GM19099 (cell line): ENCODE results near the gene DACH1.

Source experiments
- POLR2A ChIP-seq: IDR thresholded peaks from 3 replicates; pipeline ENCODE4 v1.6.1; 2011; ENCODE audit warnings: low read depth; ENCODE audit not compliant: insufficient read length; ENCODE audit errors: extremely low read depth

The DACH1 gene

DNA sequence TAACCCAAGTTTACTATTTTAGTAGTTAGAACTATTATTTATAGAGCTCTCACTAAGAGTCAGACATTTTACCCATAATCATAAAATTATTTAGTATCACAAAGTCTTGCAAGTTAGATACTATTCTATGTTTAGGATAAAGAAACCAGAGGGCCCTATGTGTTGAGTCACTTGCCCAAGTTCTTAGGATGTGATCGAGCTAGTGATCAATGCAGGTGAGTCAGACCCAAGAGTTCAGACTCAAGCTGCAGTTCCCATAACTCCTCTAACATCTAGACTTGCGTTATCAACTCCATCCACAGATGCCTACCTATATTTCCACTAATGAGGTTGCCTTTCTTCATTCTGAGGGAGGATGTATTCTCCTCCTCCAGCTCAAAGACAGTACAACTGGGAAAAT is 53.8 kb downstream of the DACH1 start:
- no peak for TF ChIP-seq POLR2A

DNA sequence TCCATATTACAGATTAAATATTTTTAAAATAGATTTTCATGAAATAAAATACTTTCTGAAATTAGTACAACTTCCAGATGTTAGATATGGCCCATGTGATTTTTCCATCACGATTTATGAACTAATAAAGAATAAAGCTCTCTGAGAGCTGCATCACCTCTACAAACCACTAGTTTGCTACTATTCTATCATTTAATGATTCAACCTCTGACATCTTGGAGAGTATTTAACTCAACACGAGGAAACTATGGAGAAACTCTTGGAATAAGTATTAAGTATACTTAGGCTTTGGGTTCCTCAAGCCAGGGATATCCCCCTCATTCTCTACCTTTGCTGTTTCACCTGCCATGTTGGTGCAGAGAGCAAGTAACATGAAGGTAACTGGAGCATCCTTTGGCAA is 55.7 kb downstream of the DACH1 start:
- TF ChIP-seq POLR2A, result no peak

DNA sequence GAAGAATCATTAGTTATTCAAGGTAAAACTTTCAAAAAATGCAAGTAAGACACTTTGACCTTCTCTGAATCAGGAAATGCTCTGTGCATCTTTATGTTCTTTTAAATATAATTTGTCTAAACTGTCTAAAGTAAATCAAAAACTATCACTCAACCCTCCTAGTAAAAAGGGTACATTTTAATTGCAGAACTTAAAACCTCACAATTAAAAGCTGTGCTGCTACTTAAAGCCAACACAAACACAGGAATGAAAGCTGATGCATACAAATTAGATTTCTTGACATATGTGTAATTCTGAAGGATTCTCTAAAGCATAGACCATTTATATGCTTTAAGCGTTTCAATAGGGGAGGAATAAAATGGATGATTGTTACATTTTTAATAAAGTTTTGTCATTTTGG is 58.3 kb downstream of the DACH1 start:
- no peak for TF ChIP-seq POLR2A

DNA sequence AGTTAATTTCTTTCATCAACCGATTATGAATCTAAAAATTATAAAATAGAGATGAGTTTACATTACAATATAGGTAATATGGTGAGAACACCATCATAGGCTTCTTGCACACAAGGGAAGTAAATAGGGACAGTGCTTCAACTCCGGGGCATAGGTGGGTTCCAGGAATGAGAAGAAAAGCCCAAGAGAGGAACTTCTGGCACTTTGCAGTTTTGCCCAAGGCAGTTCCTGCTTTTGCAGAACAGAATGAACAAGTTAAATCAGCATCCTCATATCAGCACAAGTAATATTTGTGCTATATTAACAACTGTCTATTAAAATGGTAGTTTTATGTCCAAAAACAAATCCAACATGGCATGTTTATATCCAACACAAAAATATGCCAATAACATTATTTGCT is 60.1 kb downstream of the DACH1 start:
- TF ChIP-seq POLR2A, result no peak

DNA sequence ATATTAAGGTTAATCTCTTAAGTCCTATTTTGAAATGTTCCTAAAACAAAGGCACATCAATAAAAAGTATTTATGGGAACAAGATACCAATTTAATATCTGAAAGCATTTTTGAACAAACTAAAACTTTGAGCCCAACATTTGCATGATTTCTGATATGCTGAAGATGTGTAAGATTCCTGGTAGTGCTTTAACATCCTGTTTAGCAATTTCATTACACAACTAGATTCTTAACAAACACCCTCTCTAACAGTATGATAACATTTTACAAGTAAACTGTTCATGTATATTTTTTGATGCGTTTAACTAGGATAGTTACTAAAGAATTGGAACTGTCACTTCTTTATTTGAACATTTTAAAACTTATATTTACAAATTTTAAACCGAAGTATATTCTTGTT is 63.9 kb downstream of the DACH1 start:
- no peak for TF ChIP-seq POLR2A

DNA sequence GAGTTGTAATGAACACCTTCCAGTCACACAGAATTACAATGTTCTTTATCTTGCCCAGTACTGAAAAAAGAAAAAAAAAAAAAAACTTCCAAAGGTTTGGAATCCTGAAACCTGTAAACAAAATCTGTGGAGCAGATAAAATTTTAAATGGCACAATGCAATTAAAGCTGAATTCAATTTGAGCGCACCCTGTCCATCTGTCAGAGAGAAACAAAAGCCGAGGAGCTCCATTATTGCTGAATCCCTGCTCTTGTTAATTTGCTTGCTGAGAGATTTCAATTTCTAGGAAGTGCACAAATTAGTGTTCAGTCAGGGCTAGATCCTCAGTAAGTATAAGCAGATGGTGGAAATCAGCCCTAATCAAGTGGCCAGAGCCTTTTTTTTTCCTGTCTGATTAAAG is 65.2 kb downstream of the DACH1 start:
- no peak for TF ChIP-seq POLR2A

DNA sequence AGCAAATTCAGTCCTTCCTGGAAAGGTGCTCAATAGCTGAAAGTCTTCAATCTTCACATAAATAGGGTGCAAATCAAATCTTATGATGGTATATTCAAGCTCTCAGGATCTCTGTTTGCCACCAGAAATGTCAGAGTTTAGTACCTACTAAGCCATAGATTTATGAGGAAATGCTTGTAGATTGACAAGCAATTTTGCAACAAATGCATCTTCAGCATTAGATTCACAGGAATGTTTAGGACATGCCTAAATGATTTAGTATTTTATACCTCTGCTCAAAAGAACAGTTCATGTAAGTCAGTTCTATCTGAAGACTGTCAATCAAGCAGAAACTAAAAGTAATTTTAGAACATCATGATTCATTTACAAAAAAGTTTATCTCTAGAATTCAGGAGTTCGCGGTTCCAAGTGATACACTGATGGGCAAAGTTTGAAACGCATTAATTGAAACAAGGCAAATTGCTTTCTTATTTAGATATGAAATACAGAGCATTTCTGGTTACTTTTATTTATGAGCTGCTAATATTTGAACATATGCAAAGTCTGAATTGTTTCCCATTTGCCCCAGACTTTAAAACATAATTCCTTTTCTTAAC is 65.7 kb downstream of the DACH1 start:
- no peak for TF ChIP-seq POLR2A

DNA sequence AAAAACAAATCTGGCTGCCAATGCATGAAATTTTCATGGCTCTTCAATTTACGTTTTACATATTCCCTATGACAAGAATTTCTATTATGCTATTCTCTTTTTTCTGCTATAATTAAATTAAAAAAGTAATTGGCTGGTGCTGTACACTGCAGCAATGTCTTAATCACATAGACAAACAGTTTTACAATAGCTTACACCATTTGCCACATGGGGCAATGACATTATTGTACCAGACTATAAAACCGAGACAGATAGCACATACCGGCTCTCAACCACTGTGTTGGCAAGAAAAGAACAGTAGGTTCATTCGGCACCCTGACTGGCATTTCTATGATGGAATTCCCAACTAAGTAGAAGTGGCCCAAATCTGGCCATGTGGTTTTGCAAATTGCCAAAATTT is 67.7 kb downstream of the DACH1 start:
- no peak for TF ChIP-seq POLR2A

DNA sequence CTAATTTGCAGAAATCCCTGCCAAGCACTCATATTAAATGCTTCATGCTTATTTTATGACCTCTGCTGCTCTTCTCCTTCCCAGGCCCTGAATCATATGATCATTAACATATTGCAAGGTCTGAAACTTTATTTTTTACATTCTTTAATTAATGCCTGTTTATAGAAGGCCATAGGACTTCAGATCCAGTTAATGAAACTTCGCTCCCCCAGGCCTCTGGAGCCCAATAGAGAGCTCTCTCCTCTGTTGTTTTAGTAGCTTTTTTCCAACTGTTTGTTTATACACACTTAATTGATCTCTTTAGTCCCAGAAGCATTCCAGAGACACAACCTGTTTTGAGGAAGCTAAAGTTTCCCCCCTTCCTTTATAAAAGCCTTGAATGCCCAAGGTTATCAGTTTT is 68.3 kb downstream of the DACH1 start:
- no peak for TF ChIP-seq POLR2A

DNA sequence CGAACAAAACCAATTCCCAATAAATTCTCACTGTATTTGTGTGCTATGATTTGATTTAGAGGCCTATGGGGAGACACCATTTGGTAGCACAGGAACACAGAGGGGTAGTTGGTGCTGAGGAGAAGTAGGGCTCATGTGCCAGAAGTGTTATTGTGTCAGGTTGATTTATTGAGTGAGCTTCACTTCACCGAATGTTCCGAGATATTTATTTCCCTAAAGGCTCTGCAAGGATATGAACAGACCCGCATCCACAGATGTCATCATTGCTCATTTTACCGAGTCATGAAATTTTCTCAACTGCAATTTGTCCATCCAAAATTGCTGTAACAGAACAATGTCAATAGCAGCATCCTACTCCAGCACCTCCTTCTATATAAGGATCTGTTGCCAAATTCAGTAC is 69.5 kb downstream of the DACH1 start:
- TF ChIP-seq POLR2A, result no peak

DNA sequence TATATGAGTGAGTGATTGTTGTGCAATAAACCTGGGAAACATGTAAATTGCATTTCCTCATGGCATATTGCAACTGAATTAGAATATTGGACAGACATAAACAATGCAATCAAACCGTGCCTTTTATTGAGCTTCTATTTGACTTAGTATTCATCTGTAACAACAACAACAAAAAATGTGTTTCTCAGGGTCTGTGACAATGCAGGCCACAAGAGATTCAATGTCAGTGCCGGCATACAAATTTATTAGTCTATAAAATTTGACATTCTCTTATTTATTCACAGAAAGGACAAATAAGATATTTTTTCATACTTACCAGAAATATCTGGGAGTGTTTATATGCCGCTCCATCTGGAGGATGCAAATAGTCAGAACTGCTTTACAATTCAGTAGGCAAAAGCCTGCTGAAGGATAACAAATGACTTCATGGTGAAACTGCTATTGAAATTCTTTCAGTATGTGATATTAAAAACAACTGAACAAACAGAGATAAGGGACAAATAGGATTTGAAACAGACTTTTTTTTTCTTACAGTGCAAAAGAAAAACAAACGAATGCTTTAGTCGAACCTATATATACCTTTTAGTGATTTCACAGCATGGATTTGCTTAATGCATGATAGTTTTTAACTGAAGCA is 77.2 kb downstream of the DACH1 start:
- no peak for TF ChIP-seq POLR2A

DNA sequence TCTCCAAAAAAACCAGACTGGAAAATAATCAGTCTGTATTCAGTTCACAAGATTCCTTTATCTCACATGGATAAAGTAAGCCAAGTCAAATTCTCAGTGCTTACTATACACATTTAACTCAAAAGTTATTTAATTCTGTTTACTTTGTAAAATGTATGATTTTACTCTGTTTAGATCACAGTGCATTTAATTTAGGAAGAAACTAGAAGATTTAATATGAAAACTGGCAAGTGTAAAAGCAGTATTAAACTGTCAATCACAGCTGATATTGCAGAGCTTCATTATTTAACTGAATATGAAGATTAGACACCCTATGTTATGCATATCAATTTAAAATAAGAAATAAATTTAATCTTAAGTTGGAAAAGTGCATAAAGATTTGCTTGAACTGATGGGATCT is 78.0 kb downstream of the DACH1 start:
- no peak for TF ChIP-seq POLR2A

DNA sequence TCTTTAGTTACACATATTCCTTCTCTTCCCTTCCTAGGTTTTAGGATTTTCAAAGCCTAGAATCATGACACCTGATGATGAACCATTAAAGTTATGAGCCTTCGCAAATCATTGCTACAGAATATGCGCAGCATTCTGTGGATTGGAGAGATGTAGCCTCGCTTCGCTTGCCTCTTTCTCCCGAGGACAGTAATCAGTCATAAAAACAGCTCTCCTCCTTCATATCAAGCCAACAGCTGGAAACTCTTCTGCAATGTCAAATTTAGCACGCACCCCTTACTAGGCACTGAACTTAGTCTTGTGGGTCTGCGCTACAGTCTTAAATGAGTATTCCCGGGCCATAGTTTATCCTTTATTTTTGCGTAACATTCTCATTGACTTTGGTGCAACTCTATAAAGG is 79.6 kb downstream of the DACH1 start:
- TF ChIP-seq POLR2A, result no peak

DNA sequence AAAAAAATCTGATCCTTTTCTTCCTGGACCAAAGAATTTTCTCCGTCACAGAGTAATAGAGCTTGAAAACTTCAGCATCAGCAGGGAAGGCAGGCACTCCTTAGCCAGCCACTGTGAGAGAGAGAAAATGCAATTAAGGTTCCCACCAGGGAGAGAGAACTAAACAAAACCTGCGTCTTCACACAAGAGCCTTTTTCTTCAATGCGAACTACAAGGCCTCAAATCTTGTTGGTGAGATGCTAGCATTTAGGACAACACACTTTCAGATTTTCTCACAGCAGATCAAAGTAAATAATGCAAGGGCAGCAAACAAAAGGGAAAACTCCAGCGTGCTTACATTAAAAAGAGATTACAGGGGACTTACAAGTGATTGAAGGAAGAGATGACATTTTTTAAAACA is 80.1 kb downstream of the DACH1 start:
- TF ChIP-seq POLR2A, result no peak

DNA sequence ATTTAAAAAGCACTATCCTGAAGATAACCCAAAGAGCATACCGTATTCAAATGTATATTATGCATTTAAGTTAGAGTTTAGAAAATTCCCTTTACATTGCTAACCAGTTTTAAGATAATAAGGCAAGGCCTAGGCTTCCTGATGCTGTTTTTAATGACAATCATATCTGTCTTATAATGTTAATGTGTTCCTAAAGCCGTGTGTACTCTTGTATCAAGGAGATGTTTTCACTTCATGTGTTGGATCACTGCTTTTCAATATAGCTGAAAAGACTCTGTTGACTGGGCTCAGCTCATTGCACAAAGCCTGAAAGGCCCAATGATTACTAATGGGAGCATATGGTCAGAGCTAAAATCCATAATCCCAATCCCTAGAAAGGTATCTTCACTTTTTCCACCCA is 81.6 kb downstream of the DACH1 start:
- TF ChIP-seq POLR2A, result no peak

DNA sequence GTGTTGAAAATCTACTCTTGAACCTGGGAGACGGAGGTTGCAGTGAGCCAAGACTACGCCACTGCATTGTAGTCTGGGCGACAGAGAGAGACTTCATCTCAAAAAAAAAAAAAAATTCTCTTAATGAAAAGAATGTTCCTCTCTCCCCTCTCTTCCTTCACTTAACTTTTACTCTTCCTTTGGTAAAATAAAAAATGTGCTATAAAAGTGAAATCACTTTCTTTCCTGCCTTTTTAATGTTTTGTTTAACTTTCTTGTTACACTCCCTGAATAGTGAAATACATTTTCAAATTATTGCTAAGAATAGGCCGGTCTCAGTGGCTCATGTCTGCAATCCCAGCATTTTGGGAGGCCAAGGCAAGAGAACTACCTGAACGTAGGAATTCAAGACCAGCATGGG is 86.5 kb downstream of the DACH1 start:
- no peak for TF ChIP-seq POLR2A

DNA sequence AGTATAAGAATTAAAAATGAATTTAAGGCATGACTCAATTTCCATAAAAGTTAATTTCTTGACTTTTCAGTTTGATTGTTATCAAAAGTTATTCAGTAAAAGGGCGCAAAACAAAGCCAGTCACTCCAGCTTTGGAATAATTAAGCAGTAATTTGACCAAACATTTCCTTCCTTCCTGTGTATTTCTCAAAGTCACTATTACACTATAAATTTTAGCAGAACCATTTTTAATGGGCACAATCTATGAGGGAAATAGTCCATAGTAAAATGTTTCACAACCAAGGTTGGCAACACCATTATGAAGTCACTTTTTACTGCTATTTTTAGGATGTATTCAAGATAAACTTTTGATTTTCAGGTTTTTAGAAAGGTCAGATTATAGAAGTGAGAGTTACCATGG is 91.0 kb downstream of the DACH1 start:
- no peak for TF ChIP-seq POLR2A
